LNCaP clone FGC (cell line): ENCODE measurements around the gene C1orf115.
"Not testable (repeated sequence)": the region's sequence is repeated elsewhere in the genome, so short reads cannot be mapped to it uniquely, and the experiment has no call there.

Experiments used
- DNase-seq: peaks from one replicate; pipeline ENCODE4 v3.0.0-alpha.2; 2011; ENCODE audit warnings: low read depth
- H3K4me3 ChIP-seq: 2 replicates; pipeline ENCODE4 v1.5.1; 2011; ENCODE audit warnings: mild to moderate bottlenecking, low read depth, low read length, control low read depth
- CTCF ChIP-seq: IDR thresholded peaks from 2 replicates; pipeline ENCODE4 v1.5.1; 2012; ENCODE audit warnings: mild to moderate bottlenecking; ENCODE audit not compliant: control insufficient read depth, insufficient read depth; ENCODE audit errors: extremely low read depth

The C1orf115 gene

GRCh38 chr1:220717800-220718640, 27.9 kb downstream of the C1orf115 start:
- no peak overlapping the region for H3K4me3 ChIP-seq
- DNase-seq = no peak
- TF ChIP-seq CTCF = no peak

GRCh38 chr1:220721266-220721665, 31.1 kb downstream of the C1orf115 start:
- not testable (repeated sequence) for DNase-seq, H3K4me3 ChIP-seq

- no peak overlapping the region for H3K4me3 ChIP-seq
- DNase-seq = no peak
- no peak for TF ChIP-seq CTCF
These were observed 36.5 kb downstream of the C1orf115 start for GRCh38 chr1:220726634-220727033.

GRCh38 chr1:220727519-220727918, 37.4 kb downstream of the C1orf115 start:
- no peak for DNase-seq
- TF ChIP-seq CTCF = no peak
- H3K4me3 ChIP-seq = no peak overlapping the region

GRCh38 chr1:220730486-220730885, 40.3 kb downstream of the C1orf115 start:
- no peak for TF ChIP-seq CTCF
- no peak overlapping the region for H3K4me3 ChIP-seq
- DNase-seq = no peak

- TF ChIP-seq CTCF = no peak
- peak; percentile 81 for DNase-seq
- peak overlapping the region; percentile 32; the same call in 1 of the 2 replicates for H3K4me3 ChIP-seq
These were observed 42.0 kb downstream of the C1orf115 start for GRCh38 chr1:220732137-220732536.

- no peak for TF ChIP-seq CTCF
- H3K4me3 ChIP-seq = peak overlapping the region; percentile 32
- DNase-seq = peak; percentile 62
These were observed 42.5 kb downstream of the C1orf115 start for GRCh38 chr1:220732621-220733020.
